CD8-positive, alpha-beta memory T cell (primary cell): ENCODE measurements around the gene SYT9. TPM values are rescaled to one million over a fixed set of nuclear protein-coding genes. Genes with fewer than 3 reads are reported as not detected.
A peak's percentile ranks its signal among the peaks of the same experiment; 100 is the strongest.
"Not testable (repeated sequence)": the region's sequence is repeated elsewhere in the genome, so short reads cannot be mapped to it uniquely, and the experiment has no call there.

Source experiments
- CTCF ChIA-PET: fragments of 350-600 bp; sonication (Branson Sonifier 250); formaldehyde crosslinking; loops from one replicate; lab custom pipeline; 2021; ENCODE audit warnings: antibody characterized with exemption; lab: Charles Lee
- POLR2A ChIA-PET: fragments of 350-600 bp; sonication (Branson Sonifier 250); formaldehyde crosslinking; loops from one replicate; lab custom pipeline; 2021; ENCODE audit warnings: antibody characterized with exemption; lab: Charles Lee
- DNase-seq, 5 donors: peaks; one replicate each; pipeline versions ENCODE4 v3.0.0 to v3.0.0-alpha.2; 2020 to 2022; ENCODE audit warnings: mixed read lengths in 1 of 5
- H3K27ac ChIP-seq: one replicate; pipeline ENCODE4 v1.7.0; 2013; ENCODE audit warnings: low read depth, mild to moderate bottlenecking, low read length, moderate library complexity
- H3K27me3 ChIP-seq: 2 replicates; pipeline ENCODE4 v1.7.0; 2013; ENCODE audit warnings: low read length, mild to moderate bottlenecking; ENCODE audit not compliant: insufficient read depth, poor library complexity, severe bottlenecking
- H3K36me3 ChIP-seq: 2 replicates; pipeline ENCODE4 v1.7.0; 2013; ENCODE audit warnings: mild to moderate bottlenecking, low read length, moderate library complexity; ENCODE audit not compliant: insufficient read depth
- H3K4me1 ChIP-seq: 2 replicates; pipeline ENCODE4 v1.7.0; 2013; ENCODE audit warnings: mild to moderate bottlenecking, low read length, moderate library complexity; ENCODE audit not compliant: insufficient read depth
- H3K4me3 ChIP-seq: 2 replicates; pipeline ENCODE4 v1.7.0; 2013; ENCODE audit warnings: mild to moderate bottlenecking, low read length
- H3K9me3 ChIP-seq: 2 replicates; pipeline ENCODE4 v1.7.0; 2013; ENCODE audit warnings: mild to moderate bottlenecking, low read length
- H3K27ac Mint-ChIP-seq, 8 donors: one replicate each; pipeline ENCODE4 v1.8.0; 2020 to 2021; ENCODE audit warnings: mixed read lengths in 8 of 8, mild to moderate bottlenecking in 6 of 8, inconsistent platforms in 3 of 8, moderate library complexity in 3 of 8
- H3K27me3 Mint-ChIP-seq, 2 donors: one replicate each; pipeline ENCODE4 v1.8.0; 2020 to 2021; ENCODE audit warnings: mixed read lengths in 2 of 2, mild to moderate bottlenecking in 1 of 2, moderate library complexity in 1 of 2
- H3K36me3 Mint-ChIP-seq, 3 donors: one replicate each; pipeline ENCODE4 v1.8.0; 2020 to 2021; ENCODE audit warnings: mixed read lengths in 3 of 3, inconsistent platforms in 1 of 3, mild to moderate bottlenecking in 1 of 3
- H3K4me1 Mint-ChIP-seq, 3 donors: one replicate each; pipeline ENCODE4 v1.8.0; 2020 to 2021; ENCODE audit warnings: mixed read lengths in 3 of 3, inconsistent platforms in 1 of 3, mild to moderate bottlenecking in 1 of 3
- H3K4me3 Mint-ChIP-seq, 7 donors: one replicate each; pipeline ENCODE4 v1.8.0; 2020 to 2021; ENCODE audit warnings: mixed read lengths in 7 of 7, mild to moderate bottlenecking in 6 of 7, moderate library complexity in 4 of 7, inconsistent platforms in 2 of 7
- H3K9me3 Mint-ChIP-seq, 5 donors: one replicate each; pipeline ENCODE4 v1.8.0; 2020 to 2022; ENCODE audit warnings: mixed read lengths in 5 of 5, mild to moderate bottlenecking in 3 of 5, moderate library complexity in 2 of 5, inconsistent platforms in 1 of 5
- polyA plus RNA-seq: library from polyadenylated mRNA; unstranded; fragments of 300-500 nt; fragmentation: Illumina TruSeq; gene quantifications from one replicate; pipeline ENCODE4 v1.2.3, GENCODE V29; 2021
- total RNA-seq, 2 experiments: library from RNA; stranded (reverse); gene quantifications; one replicate each; pipeline ENCODE4 v1.2.3, GENCODE V29; 2021

SYT9 gene
- total and polyA plus RNA-seq, 3 experiments from 2014 or later = not detected

- peaks cover 0 to 3% (median 2%) of the 10 kb centered on the region in 3 donors for H3K36me3 Mint-ChIP-seq
- no peaks in the 10 kb centered on the region for H3K9me3 ChIP-seq
- H3K27ac Mint-ChIP-seq = peak overlapping the region in 1 of 8 donors; percentile 58
- ChIA-PET POLR2A (no interaction called here), CTCF (interaction anchor here (0.8 to 2.2 kb wide), 3 partner anchors 11 to 151 kb away, joined by 3 to 9 read pairs (median 6); no protein-coding TSS in a partner anchor)
- H3K4me3 ChIP-seq = no peak overlapping the region
- H3K27me3 Mint-ChIP-seq = peaks cover 0 to 3% of the 10 kb centered on the region in 2 donors
- DNase-seq = no peak
- no peaks in the 10 kb centered on the region for H3K27me3 ChIP-seq
- H3K4me1 Mint-ChIP-seq = peaks cover 37 to 51% (median 40%) of the 10 kb centered on the region in 3 donors
- no peaks in the 10 kb centered on the region for H3K36me3 ChIP-seq
- H3K9me3 Mint-ChIP-seq = no peaks in the 10 kb centered on the region
- no peak overlapping the region for H3K27ac ChIP-seq
- peaks cover 24% of the 10 kb centered on the region for H3K4me1 ChIP-seq
- peak overlapping the region in 5 of 7 donors; percentile 4 to 89 (median 26) for H3K4me3 Mint-ChIP-seq
These were observed 263.8 kb downstream of the SYT9 start for GRCh38 chr11:7515447-7515886.

GRCh38 chr11:7516475-7516874, 264.8 kb downstream of the SYT9 start:
- Histone ChIP-seq H3K4me1 (peaks cover 24% of the 10 kb centered on the region), H3K4me3 (no peak overlapping the region), H3K36me3 (no peaks in the 10 kb centered on the region), H3K9me3 (no peaks in the 10 kb centered on the region), H3K27ac (no peak overlapping the region), H3K27me3 (no peaks in the 10 kb centered on the region)
- CTCF ChIA-PET = interaction anchor here (2.2 kb wide), 1 partner anchor 10 kb away, joined by 6 read pairs; no protein-coding TSS in a partner anchor
- Mint-ChIP-seq H3K36me3 (peaks cover 0 to 3% (median 2%) of the 10 kb centered on the region in 3 donors), H3K4me3 (peak overlapping the region in 6 of 7 donors; percentile 5 to 62 (median 23)), H3K9me3 (no peaks in the 10 kb centered on the region), H3K4me1 (peaks cover 37 to 51% (median 41%) of the 10 kb centered on the region in 3 donors), H3K27me3 (peaks cover 0 to 3% of the 10 kb centered on the region in 2 donors), H3K27ac (peak overlapping the region in 4 of 8 donors; percentile 20 to 91 (median 32))
- peak in 1 of 5 donors; percentile 66 for DNase-seq
- POLR2A ChIA-PET = no interaction called here

GRCh38 chr11:7517743-7518142, 266.0 kb downstream of the SYT9 start:
- H3K36me3 ChIP-seq, H3K27me3 Mint-ChIP-seq, H3K9me3 ChIP-seq, POLR2A ChIA-PET, H3K27ac Mint-ChIP-seq, CTCF ChIA-PET, H3K9me3 Mint-ChIP-seq, DNase-seq, H3K4me3 Mint-ChIP-seq, H3K27ac ChIP-seq, H3K4me3 ChIP-seq, H3K27me3 ChIP-seq, H3K36me3 Mint-ChIP-seq: not testable (repeated sequence)
- H3K4me1 ChIP-seq = peaks cover 14% of the 10 kb centered on the region
- H3K4me1 Mint-ChIP-seq = peaks cover 36 to 47% (median 39%) of the 10 kb centered on the region in 3 donors

Other genes starting within 250 kb of the SYT9 start
- gene ZNF214, start 231.6 kb upstream of the SYT9 start, total RNA-seq = not detected
- not detected for gene ZNF214, start 231.6 kb upstream of the SYT9 start, polyA plus RNA-seq
- not detected for gene NLRP14, start 231.4 kb upstream of the SYT9 start, total RNA-seq
- gene NLRP14, start 231.4 kb upstream of the SYT9 start, polyA plus RNA-seq = not detected
- not detected for gene RBMXL2, start 162.9 kb upstream of the SYT9 start, total RNA-seq
- gene RBMXL2, start 162.9 kb upstream of the SYT9 start, polyA plus RNA-seq = not detected
- not detected for gene OLFML1, start 233.6 kb downstream of the SYT9 start, total RNA-seq
- gene OLFML1, start 233.6 kb downstream of the SYT9 start, polyA plus RNA-seq = not detected